Caco-2 (cell line): ENCODE data around the gene SNX32. TPM values are rescaled to one million over a fixed set of nuclear protein-coding genes. Genes with fewer than 3 reads are reported as not detected.

Source experiments
- BruUV-seq: library from RNA; stranded (reverse); fragments of 400-500 nt; replicated peaks from 2 replicates; lab custom pipeline; 2021; lab: Mats Ljungman, UMichigan
- CTCF ChIA-PET: fragments of 300-600 bp; sonication (Branson Sonifier 250); formaldehyde crosslinking; loops from one replicate; lab custom pipeline; 2022; ENCODE audit warnings: antibody characterized with exemption; lab: Charles Lee
- POLR2A ChIA-PET: fragments of 300-600 bp; sonication (Branson Sonifier 250); formaldehyde crosslinking; loops from one replicate; lab custom pipeline; 2022; ENCODE audit warnings: antibody characterized with exemption; lab: Charles Lee
- DNase-seq, 2 experiments: peaks; one replicate each; pipeline versions ENCODE4 v3.0.0 to v3.0.0-alpha.2; 2020 to 2022
- H3K27me3 ChIP-seq: replicated peaks from 2 replicates; pipeline ENCODE4 v1.6.0; 2011; ENCODE audit warnings: low read length; ENCODE audit not compliant: control insufficient read depth, insufficient read depth
- H3K36me3 ChIP-seq: 2 replicates; pipeline ENCODE4 v1.5.1; 2011; ENCODE audit warnings: low read length; ENCODE audit not compliant: control insufficient read depth, insufficient read depth
- H3K4me1 ChIP-seq: fragments of 250-450 bp; sonication (Bioruptor Pico); 2 replicates; pipeline ENCODE4 v1.5.1; 2020; ENCODE audit warnings: mild to moderate bottlenecking
- H3K4me3 ChIP-seq: 2 replicates; pipeline ENCODE4 v1.5.1; 2011; ENCODE audit warnings: low read depth, mild to moderate bottlenecking, control low read depth, low read length
- H3K9me3 ChIP-seq: fragments of 250-450 bp; sonication (Bioruptor Pico); 2 replicates; pipeline ENCODE4 v1.5.1; 2020; ENCODE audit warnings: mild to moderate bottlenecking, moderate library complexity
- H3K27ac Mint-ChIP-seq: one replicate; pipeline ENCODE4 v1.8.0; 2022; ENCODE audit warnings: mixed read lengths; ENCODE audit not compliant: unreplicated experiment
- H3K27me3 Mint-ChIP-seq: one replicate; pipeline ENCODE4 v1.8.0; 2022; ENCODE audit warnings: mixed read lengths; ENCODE audit not compliant: insufficient read depth, unreplicated experiment
- H3K36me3 Mint-ChIP-seq: one replicate; pipeline ENCODE4 v1.8.0; 2022; ENCODE audit warnings: mild to moderate bottlenecking, mixed read lengths; ENCODE audit not compliant: insufficient read depth, unreplicated experiment
- H3K4me1 Mint-ChIP-seq: one replicate; pipeline ENCODE4 v1.8.0; 2022; ENCODE audit warnings: low read depth, mixed read lengths; ENCODE audit not compliant: unreplicated experiment
- H3K4me3 Mint-ChIP-seq: one replicate; pipeline ENCODE4 v1.8.0; 2022; ENCODE audit warnings: mild to moderate bottlenecking, moderate library complexity, mixed read lengths; ENCODE audit not compliant: unreplicated experiment
- H3K9me3 Mint-ChIP-seq: one replicate; pipeline ENCODE4 v1.8.0; 2022; ENCODE audit warnings: mixed read lengths; ENCODE audit not compliant: unreplicated experiment
- CTCF ChIP-seq, 2 experiments: fragments of 200-600 bp in 1 of 2; IDR thresholded peaks; 1 replicate in 1 of 2; 2 replicates in 1 of 2; pipeline versions ENCODE4 v1.5.1 to v1.8.0; 2011 to 2022; ENCODE audit warnings: antibody characterized with exemption in 1 of 2, control low read depth in 1 of 2, inconsistent platforms in 1 of 2, low read depth in 1 of 2, low read length in 1 of 2, mild to moderate bottlenecking in 1 of 2, moderate library complexity in 1 of 2; ENCODE audit not compliant: insufficient read depth in 1 of 2, severe bottlenecking in 1 of 2, unreplicated experiment in 1 of 2
- intact Hi-C: fragments of 100-400 bp; cut with micrococcal nuclease; formaldehyde crosslinking; loops from one replicate; pipeline ENCODE4 v1.10.0; 2022; ENCODE audit not compliant: unreplicated experiment
- total RNA-seq: library from RNA; stranded (reverse); gene quantifications from 2 replicates; pipeline ENCODE4 v1.2.3, GENCODE V29; 2022

SNX32 gene
- total RNA-seq, 1 experiment from 2014 or later, result not detected

DNA sequence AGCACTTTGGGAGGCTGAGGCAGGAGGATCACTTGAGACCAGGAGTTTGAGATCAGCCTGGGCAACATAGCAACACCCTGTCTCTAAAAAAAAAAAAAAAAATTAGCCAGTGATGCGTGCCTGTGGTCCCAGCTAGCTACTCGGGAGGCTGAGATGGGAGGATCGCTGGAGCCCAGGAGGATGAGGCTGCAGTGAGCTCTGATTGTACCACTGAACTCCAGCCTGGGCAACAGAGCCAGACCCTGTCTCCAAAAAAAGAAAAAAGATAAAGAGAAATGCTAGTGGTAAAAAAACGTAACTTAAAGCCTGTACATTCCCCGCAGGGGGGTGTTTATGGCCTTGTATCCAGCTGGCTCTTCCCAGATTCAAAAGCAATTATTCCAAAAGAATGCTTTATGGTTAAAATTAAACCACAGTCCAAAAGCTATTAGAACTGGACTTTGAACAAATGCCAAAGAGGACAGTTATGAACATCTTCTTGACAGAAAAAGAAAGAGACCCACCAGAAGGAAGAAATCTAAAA, 16.4 kb upstream of the SNX32 start:
- Mint-ChIP-seq H3K27me3 (no peaks in the 10 kb centered on the region), H3K27ac (peak overlapping the region; percentile 85), H3K4me1 (peaks cover 33% of the 10 kb centered on the region), H3K36me3 (peaks cover 12% of the 10 kb centered on the region), H3K9me3 (peaks cover 9% of the 10 kb centered on the region), H3K4me3 (peak overlapping the region; percentile 83)
- peak overlapping the region; percentile 43 for H3K4me3 ChIP-seq
- no peak for TF ChIP-seq CTCF (IDR thresholded peaks at IDR 0.05; ENCODE audit: insufficient read depth in 1 of 2, low read depth in 1 of 2, low read length in 1 of 2, severe bottlenecking in 1 of 2, unreplicated experiment in 1 of 2)
- TSS peak; percentile 63 for BruUV-seq
- H3K4me1 ChIP-seq, result peaks cover 34% of the 10 kb centered on the region
- H3K27me3 ChIP-seq, result no peaks in the 10 kb centered on the region
- intact Hi-C loops, result loop anchor here (2.0 kb wide), 1 partner anchor 37 kb away; the partner anchor contains the start of gene AP5B1
- no peaks in the 10 kb centered on the region for H3K9me3 ChIP-seq
- peak; percentile 56 to 58 for DNase-seq
- ChIA-PET CTCF (interaction anchor here (0.5 to 3.5 kb wide), 21 partner anchors 10 to 542 kb away, joined by 3 to 41 read pairs (median 5); partner anchors contain the start of genes AP5B1, CCDC85B, FIBP and KAT5), POLR2A (interaction anchor here (0.6 to 1.7 kb wide), 12 partner anchors 27 to 296 kb away, joined by 3 to 27 read pairs (median 5); partner anchors contain the start of genes AP5B1, FIBP, KAT5 and OVOL1)
- no peaks in the 10 kb centered on the region for H3K36me3 ChIP-seq

DNA sequence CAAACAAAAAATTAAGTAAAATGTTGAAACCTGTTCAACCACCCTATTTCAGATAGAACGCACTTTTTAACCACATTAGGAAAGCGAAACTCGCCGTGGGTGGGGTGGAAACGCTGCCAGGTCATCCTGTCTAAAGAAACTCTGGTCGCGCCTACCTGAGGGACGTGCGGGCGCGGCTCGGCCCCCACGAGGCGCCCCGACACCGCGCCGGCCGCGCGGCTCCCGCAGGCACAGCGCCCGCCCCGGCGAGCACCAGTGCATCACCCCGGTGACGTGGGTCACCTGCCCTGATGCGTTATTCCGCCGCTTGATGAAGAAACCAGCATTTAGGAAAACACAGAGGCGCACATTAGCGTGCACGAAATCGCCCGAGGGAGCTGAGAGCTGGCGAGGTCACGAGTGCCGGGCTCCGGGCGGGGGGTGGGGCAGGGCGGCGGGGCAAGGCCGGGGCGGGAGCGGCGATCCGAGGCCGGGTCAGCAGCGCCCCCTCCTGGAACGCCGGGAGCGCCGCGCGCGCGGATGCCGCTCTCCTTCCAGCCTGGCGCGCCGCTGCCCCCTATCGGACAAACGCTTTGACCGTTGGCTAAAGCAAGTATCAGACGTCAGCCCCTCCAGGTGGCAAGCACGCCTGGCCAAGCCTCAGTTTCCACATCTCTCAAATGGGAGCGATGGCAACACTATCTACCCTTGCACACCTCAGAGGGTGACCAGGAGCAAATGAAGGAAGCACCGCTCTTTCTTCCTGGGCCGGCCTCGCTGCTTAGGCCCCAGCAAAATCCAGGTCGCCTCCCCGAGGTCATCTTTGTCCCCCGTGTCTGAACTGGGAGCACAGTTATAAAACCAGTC, 15.7 kb upstream of the SNX32 start:
- H3K9me3 Mint-ChIP-seq, result peaks cover 9% of the 10 kb centered on the region
- H3K27me3 ChIP-seq, result no peaks in the 10 kb centered on the region
- H3K36me3 Mint-ChIP-seq, result peaks cover 12% of the 10 kb centered on the region
- POLR2A ChIA-PET, result interaction anchor here (0.6 to 1.7 kb wide), 11 partner anchors 28 to 296 kb away, joined by 3 to 27 read pairs (median 5); partner anchors contain the start of genes AP5B1, FIBP, KAT5 and OVOL1
- intact Hi-C loops, result loop anchor here (1.0 to 2.0 kb wide), 5 partner anchors 37 to 112 kb away; partner anchors contain the start of genes AP5B1, CFL1 and KAT5
- DNase-seq, result peak; percentile 91 to 97
- peak; percentile 97 to 100 for TF ChIP-seq CTCF (IDR thresholded peaks at IDR 0.05; ENCODE audit: insufficient read depth in 1 of 2, low read depth in 1 of 2, low read length in 1 of 2, severe bottlenecking in 1 of 2, unreplicated experiment in 1 of 2)
- BruUV-seq, result no TSS peak
- H3K4me1 Mint-ChIP-seq, result peaks cover 33% of the 10 kb centered on the region
- no peaks in the 10 kb centered on the region for H3K36me3 ChIP-seq
- peak overlapping the region; percentile 85 for H3K27ac Mint-ChIP-seq
- no peaks in the 10 kb centered on the region for H3K27me3 Mint-ChIP-seq
- peaks cover 34% of the 10 kb centered on the region for H3K4me1 ChIP-seq
- H3K9me3 ChIP-seq, result no peaks in the 10 kb centered on the region
- peak overlapping the region; percentile 83 for H3K4me3 Mint-ChIP-seq
- peak overlapping the region; percentile 43 for H3K4me3 ChIP-seq
- CTCF ChIA-PET, result interaction anchor here (0.6 to 3.5 kb wide), 18 partner anchors 11 to 203 kb away, joined by 3 to 41 read pairs (median 5); partner anchors contain the start of genes AP5B1, CCDC85B, KAT5 and RNASEH2C

DNA sequence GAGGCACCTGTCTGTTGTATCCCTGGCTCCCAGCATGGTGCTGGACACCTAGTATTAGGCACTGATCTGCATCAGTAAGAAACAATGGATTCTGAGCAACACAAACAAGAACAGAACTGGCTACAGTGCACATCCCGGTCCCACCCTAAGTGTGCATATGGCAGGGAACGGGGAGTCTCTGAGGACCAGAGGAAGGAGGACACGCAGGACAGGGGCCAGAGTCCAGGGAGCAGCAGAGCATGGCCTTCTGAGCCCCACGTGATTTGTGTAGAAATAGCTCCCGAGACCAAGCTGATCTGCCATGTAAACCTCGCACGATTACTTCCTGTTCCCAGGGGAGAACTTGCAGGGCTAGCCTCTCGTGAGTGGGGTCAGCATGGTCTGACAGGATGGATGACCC, 12.7 kb upstream of the SNX32 start:
- Mint-ChIP-seq H3K27ac (no peak overlapping the region), H3K27me3 (no peaks in the 10 kb centered on the region), H3K4me3 (no peak overlapping the region), H3K4me1 (peaks cover 12% of the 10 kb centered on the region), H3K9me3 (no peaks in the 10 kb centered on the region), H3K36me3 (no peaks in the 10 kb centered on the region)
- Histone ChIP-seq H3K36me3 (no peaks in the 10 kb centered on the region), H3K9me3 (no peaks in the 10 kb centered on the region; the same call in 1 of the 2 replicates), H3K27me3 (no peaks in the 10 kb centered on the region), H3K4me3 (no peak overlapping the region), H3K4me1 (peaks cover 12% of the 10 kb centered on the region)
- BruUV-seq, result no TSS peak
- ChIA-PET CTCF (interaction anchor here (0.5 to 0.6 kb wide), 2 partner anchors 9 to 76 kb away, joined by 5 to 8 read pairs; no protein-coding TSS in a partner anchor), POLR2A (interaction anchor here (1.2 kb wide), 1 partner anchor 67 kb away, joined by 10 read pairs; the partner anchor contains the start of gene FIBP)
- intact Hi-C loops, result no loop called here
- DNase-seq, result no peak
- TF ChIP-seq CTCF (IDR thresholded peaks at IDR 0.05; ENCODE audit: insufficient read depth in 1 of 2, low read depth in 1 of 2, low read length in 1 of 2, severe bottlenecking in 1 of 2, unreplicated experiment in 1 of 2), result no peak
